H1 (cell line): ENCODE data around the gene KIF21A. TPM values are rescaled to one million over a fixed set of nuclear protein-coding genes. Genes with fewer than 3 reads are reported as not detected.

Experiments
- CTCF ChIA-PET: fragments of 300-600 bp; sonication (Branson Sonifier 250); formaldehyde crosslinking; loops from one replicate; lab custom pipeline; 2021; ENCODE audit not compliant: partially characterized antibody; lab: Charles Lee
- POLR2A ChIA-PET: fragments of 300-600 bp; sonication (Branson Sonifier 250); formaldehyde crosslinking; loops from one replicate; lab custom pipeline; 2021; ENCODE audit warnings: inconsistent platforms; ENCODE audit not compliant: partially characterized antibody; lab: Charles Lee
- DNase-seq, 2 experiments: peaks; one replicate each; pipeline versions ENCODE4 v3.0.0 to v3.0.0-alpha.2; 2010 to 2022; ENCODE audit warnings: low spot score in 2 of 2, low read depth in 1 of 2, mixed read lengths in 1 of 2
- FAIRE-seq: peaks from 2 replicates; lab custom pipeline; 2011; peaks lifted over from hg19 to GRCh38; lab: Jason Lieb, UNC
- H2AFZ ChIP-seq: 2 replicates; pipeline ENCODE4 v1.8.1; 2012; ENCODE audit warnings: low read length, inconsistent platforms
- H2AK5ac ChIP-seq: 2 replicates; pipeline ENCODE4 v1.6.1; 2013; ENCODE audit warnings: low read depth, low read length
- H2BK120ac ChIP-seq: replicated peaks from 2 replicates; pipeline ENCODE3; 2013; ENCODE audit warnings: low read depth, low read length, inconsistent platforms
- H2BK12ac ChIP-seq: 2 replicates; pipeline ENCODE4 v1.6.1; 2013; ENCODE audit warnings: low read depth, low read length
- H2BK15ac ChIP-seq: 2 replicates; pipeline ENCODE4 v1.6.1; 2013; ENCODE audit warnings: low read length
- H2BK20ac ChIP-seq: 2 replicates; pipeline ENCODE4 v1.6.1; 2013; ENCODE audit warnings: low read length
- H2BK5ac ChIP-seq: 2 replicates; pipeline ENCODE4 v1.6.1; 2013; ENCODE audit warnings: low read depth, low read length
- H3K14ac ChIP-seq: 2 replicates; pipeline ENCODE4 v1.6.1; 2013; ENCODE audit warnings: inconsistent platforms; ENCODE audit not compliant: insufficient read length
- H3K18ac ChIP-seq: 2 replicates; pipeline ENCODE4 v1.6.1; 2013; ENCODE audit warnings: low read length; ENCODE audit errors: extremely low read depth
- H3K23ac ChIP-seq: 2 replicates; pipeline ENCODE4 v1.6.1; 2013; ENCODE audit warnings: inconsistent platforms; ENCODE audit not compliant: insufficient read length
- H3K23me2 ChIP-seq: 2 replicates; pipeline ENCODE4 v1.6.1; 2013; ENCODE audit warnings: low read depth, low read length
- H3K27ac ChIP-seq: 2 replicates; pipeline ENCODE4 v1.6.1; 2011; ENCODE audit warnings: low read depth, low read length, inconsistent platforms
- H3K27me3 ChIP-seq, 4 experiments: replicated peaks in 1 of 4; 1 replicate in 1 of 4; 2 replicates in 3 of 4; pipeline versions ENCODE4 v1.6.1 to v1.8.1; 2011 to 2013; ENCODE audit warnings: low read length in 3 of 4, mild to moderate bottlenecking in 3 of 4, inconsistent platforms in 2 of 4, mixed read lengths in 2 of 4, moderate library complexity in 1 of 4; ENCODE audit not compliant: control insufficient read depth in 3 of 4, insufficient read depth in 3 of 4; ENCODE audit errors: extremely low read depth in 1 of 4
- H3K36me3 ChIP-seq, 4 experiments: 2 replicates each; pipeline versions ENCODE4 v1.6.1 to v1.8.1; 2011 to 2013; ENCODE audit warnings: mild to moderate bottlenecking in 4 of 4, low read length in 3 of 4, moderate library complexity in 2 of 4, control low read depth in 1 of 4, inconsistent platforms in 1 of 4; ENCODE audit not compliant: insufficient read depth in 4 of 4, control insufficient read depth in 2 of 4
- H3K4ac ChIP-seq: replicated peaks from 2 replicates; pipeline ENCODE3; 2013; ENCODE audit warnings: low read length, low read depth, mixed read lengths, inconsistent platforms; ENCODE audit not compliant: insufficient read length
- H3K4me1 ChIP-seq, 4 experiments: replicated peaks in 1 of 4; 1 replicate in 1 of 4; 2 replicates in 3 of 4; pipeline versions ENCODE4 v1.6.1 to v1.8.1; 2011 to 2013; ENCODE audit warnings: low read length in 3 of 4, inconsistent platforms in 2 of 4, mixed read lengths in 1 of 4; ENCODE audit not compliant: insufficient read depth in 4 of 4, control insufficient read depth in 3 of 4
- H3K4me2 ChIP-seq, 2 experiments: 2 replicates each; pipeline versions ENCODE4 v1.6.1 to v1.8.1; 2011 to 2013; ENCODE audit warnings: low read depth in 2 of 2, low read length in 2 of 2, control low read depth in 1 of 2, inconsistent platforms in 1 of 2, mild to moderate bottlenecking in 1 of 2; ENCODE audit not compliant: insufficient read depth in 1 of 2
- H3K4me3 ChIP-seq, 4 experiments: fragments of 200-600, 300-600 bp in 1 of 4; sonication (generic), shearing (Covaris generic), sonication (Bioruptor Twin) in 1 of 4; 2 replicates each; pipeline versions ENCODE4 v1.5.1 to v1.8.1; 2011 to 2016; ENCODE audit warnings: low read length in 4 of 4, low read depth in 3 of 4, control low read depth in 2 of 4, inconsistent platforms in 2 of 4, mild to moderate bottlenecking in 2 of 4, mixed read lengths in 1 of 4, moderate library complexity in 1 of 4; ENCODE audit not compliant: insufficient read depth in 2 of 4; ENCODE audit errors: extremely low read depth in 1 of 4
- H3K56ac ChIP-seq: replicated peaks from 2 replicates; pipeline ENCODE3; 2013; ENCODE audit warnings: low read depth, mild to moderate bottlenecking, mixed read lengths, low read length, inconsistent platforms; ENCODE audit not compliant: insufficient read length
- H3K79me1 ChIP-seq: 2 replicates; pipeline ENCODE4 v1.6.1; 2013; ENCODE audit warnings: low read depth, low read length, control low read depth
- H3K79me2 ChIP-seq, 2 experiments: 2 replicates each; pipeline versions ENCODE4 v1.6.1 to v1.8.1; 2012 to 2013; ENCODE audit warnings: low read length in 2 of 2, mild to moderate bottlenecking in 2 of 2, inconsistent platforms in 1 of 2; ENCODE audit not compliant: insufficient read depth in 2 of 2, control insufficient read depth in 1 of 2
- H3K9ac ChIP-seq, 4 experiments: replicated peaks in 1 of 4; 1 replicate in 1 of 4; 2 replicates in 3 of 4; pipeline versions ENCODE4 v1.6.1 to v1.8.1; 2011 to 2013; ENCODE audit warnings: low read depth in 3 of 4, low read length in 3 of 4, control low read depth in 2 of 4, mild to moderate bottlenecking in 2 of 4, moderate library complexity in 2 of 4, inconsistent platforms in 1 of 4; ENCODE audit errors: extremely low read depth in 1 of 4
- H3K9me3 ChIP-seq, 2 experiments: 2 replicates each; pipeline versions ENCODE4 v1.6.1 to v1.8.1; 2012 to 2013; ENCODE audit warnings: mild to moderate bottlenecking in 2 of 2, moderate library complexity in 2 of 2, control low read depth in 1 of 2, inconsistent platforms in 1 of 2, low read depth in 1 of 2, low read length in 1 of 2, mixed read lengths in 1 of 2; ENCODE audit not compliant: insufficient read depth in 2 of 2
- H4K20me1 ChIP-seq, 2 experiments: replicated peaks in 1 of 2; 2 replicates each; pipeline versions ENCODE3 to v1.8.1; 2011 to 2013; ENCODE audit warnings: inconsistent platforms in 2 of 2, low read length in 2 of 2, mild to moderate bottlenecking in 1 of 2; ENCODE audit not compliant: insufficient read depth in 2 of 2, control insufficient read depth in 1 of 2
- H4K5ac ChIP-seq: 2 replicates; pipeline ENCODE4 v1.6.1; 2013; ENCODE audit warnings: low read length, low read depth, mixed read lengths, inconsistent platforms; ENCODE audit not compliant: insufficient read length
- H4K8ac ChIP-seq: 2 replicates; pipeline ENCODE4 v1.8.0; 2013; ENCODE audit warnings: mild to moderate bottlenecking, moderate library complexity, low read length, inconsistent platforms; ENCODE audit not compliant: insufficient read depth; ENCODE audit errors: extremely low read depth
- H4K91ac ChIP-seq: replicated peaks from 2 replicates; pipeline ENCODE3; 2013; ENCODE audit warnings: low read length, mixed read lengths, inconsistent platforms; ENCODE audit not compliant: insufficient read length
- BCL11A ChIP-seq, 2 experiments: IDR thresholded peaks; one replicate each; pipeline ENCODE4 v1.6.1; 2011; ENCODE audit warnings: low read depth in 2 of 2, low read length in 2 of 2, mild to moderate bottlenecking in 2 of 2
- CBX8 ChIP-seq: fragments of 300-800, 300-1000 bp; sonication (generic); IDR thresholded peaks from 2 replicates; pipeline ENCODE4 v1.7.1; 2016; ENCODE audit warnings: low read depth, low read length, borderline replicate concordance
- E2F6 ChIP-seq: IDR thresholded peaks from 2 replicates; pipeline ENCODE4 v1.6.1; 2012; ENCODE audit warnings: inconsistent platforms
- FOSL1 ChIP-seq: IDR thresholded peaks from 2 replicates; pipeline ENCODE4 v1.6.1; 2011; ENCODE audit warnings: mild to moderate bottlenecking, low read depth, low read length, moderate library complexity; ENCODE audit not compliant: insufficient read depth
- GABPA ChIP-seq: IDR thresholded peaks from 2 replicates; pipeline ENCODE4 v1.6.1; 2011; ENCODE audit warnings: mild to moderate bottlenecking, low read length, moderate library complexity, borderline replicate concordance; ENCODE audit not compliant: insufficient read depth
- GTF2F1 ChIP-seq: IDR thresholded peaks from 2 replicates; pipeline ENCODE4 v1.6.1; 2012; ENCODE audit warnings: low read depth, low read length, improper control_type of control experiment, borderline replicate concordance
- polyA plus RNA-seq, 7 experiments: library from polyadenylated mRNA; depleted of rRNA in 3 of 7; stranded (reverse) in 5 of 7; unstranded in 2 of 7; fragments of >200 nt in 5 of 7; fragments of 200-250 nt in 2 of 7; gene quantifications; 1 replicate in 5 of 7; 2 replicates in 1 of 7; 4 replicates in 1 of 7; pipeline versions ENCODE4 v1.2.1 to v1.2.3, GENCODE V29; 2011 to 2013; ENCODE audit warnings: missing spikeins in 2 of 7, mixed read lengths in 2 of 7
- total RNA-seq: library from RNA; stranded (reverse); fragmentation: NEBNext Ultra II Directional; extraction: Animal tissue kit (Norgen Biotek cat#: 25700); gene quantifications from 2 replicates; pipeline ENCODE4 v1.2.1, GENCODE V29; 2021

KIF21A gene
- total and polyA plus RNA-seq, 2 of the 8 experiments (the other 6 are each of a cell fraction or from before 2014, with no cell fraction given) = 10.0 to 26.0 TPM

- H3K4me3 ChIP-seq = no peak overlapping the region
- no peaks in the 10 kb centered on the region for H3K79me2 ChIP-seq
- ChIA-PET CTCF (no interaction called here), POLR2A (no interaction called here)
- H3K27ac ChIP-seq = no peak overlapping the region
- no peak overlapping the region for H3K4me2 ChIP-seq
- H4K20me1 ChIP-seq = no peaks in the 10 kb centered on the region
- no peak overlapping the region for H2BK5ac ChIP-seq
- H3K9me3 ChIP-seq = no peaks in the 10 kb centered on the region
- no peak overlapping the region for H2BK120ac ChIP-seq
- H4K8ac ChIP-seq = no peak overlapping the region
- H2BK20ac ChIP-seq = no peak overlapping the region
- TF ChIP-seq GTF2F1 = no peak
- TF ChIP-seq GABPA = no peak
- TF ChIP-seq CBX8 = no peak
- TF ChIP-seq BCL11A (IDR thresholded peaks at IDR 0.05; ENCODE audit: low read depth in 2 of 2, low read length in 2 of 2) = no peak
- TF ChIP-seq FOSL1 = no peak
- TF ChIP-seq E2F6 = no peak
- no peak overlapping the region for H3K18ac ChIP-seq
- FAIRE-seq (no peak), DNase-seq (no peak)
- H3K23me2 ChIP-seq = no peaks in the 10 kb centered on the region
- no peak overlapping the region for H3K14ac ChIP-seq
- H2AFZ ChIP-seq = no peak overlapping the region
- no peaks in the 10 kb centered on the region for H3K27me3 ChIP-seq
- H3K56ac ChIP-seq = no peak overlapping the region
- H2BK12ac ChIP-seq = no peak overlapping the region
- no peaks in the 10 kb centered on the region for H3K4me1 ChIP-seq
- H2BK15ac ChIP-seq = no peak overlapping the region
- H4K91ac ChIP-seq = no peak overlapping the region
- no peak overlapping the region for H3K23ac ChIP-seq
- H3K79me1 ChIP-seq = no peaks in the 10 kb centered on the region
- H3K9ac ChIP-seq = no peak overlapping the region
- no peak overlapping the region for H4K5ac ChIP-seq
- H3K4ac ChIP-seq = no peak overlapping the region
- no peak overlapping the region for H2AK5ac ChIP-seq
- peaks cover 0 to 3% (median 0%) of the 10 kb centered on the region in 4 experiments; a peak in 3 of 8 replicates for H3K36me3 ChIP-seq
Observed at GRCh38 chr12:39351153-39351552, 91.8 kb downstream of the KIF21A start.
